NCI-H524 (cell line): ENCODE results near the gene HEPACAM2.

Experiments used
- DNase-seq, 2 experiments: peaks; one replicate each; lab custom pipeline; 2025; lab: John Stamatoyannopoulos, UW

HEPACAM2 gene

DNA sequence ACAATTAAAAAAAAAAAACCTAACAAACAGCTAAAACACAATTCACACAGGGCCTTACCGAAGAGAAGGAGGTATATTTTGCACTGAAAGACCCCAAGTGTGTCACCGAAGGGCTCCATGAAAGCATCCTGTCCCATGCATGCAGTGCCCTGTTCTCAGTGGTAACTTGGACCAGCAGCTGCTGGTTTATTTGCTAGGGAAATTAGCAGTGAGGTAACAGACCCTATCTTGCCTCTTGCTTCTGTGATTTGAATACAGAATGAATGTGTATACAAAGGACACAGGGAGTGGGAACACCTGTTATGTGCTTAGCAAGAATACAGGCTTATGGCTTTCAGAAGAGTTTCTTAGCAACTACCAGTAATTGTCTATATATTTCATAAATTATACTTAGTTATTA is at the start of gene HEPACAM2:
Gene HEPACAM2 (minus strand): TSS at position 160 of the 400 bp plus-strand sequence.
- peak in 1 of 2 experiments; percentile 47 for DNase-seq

DNA sequence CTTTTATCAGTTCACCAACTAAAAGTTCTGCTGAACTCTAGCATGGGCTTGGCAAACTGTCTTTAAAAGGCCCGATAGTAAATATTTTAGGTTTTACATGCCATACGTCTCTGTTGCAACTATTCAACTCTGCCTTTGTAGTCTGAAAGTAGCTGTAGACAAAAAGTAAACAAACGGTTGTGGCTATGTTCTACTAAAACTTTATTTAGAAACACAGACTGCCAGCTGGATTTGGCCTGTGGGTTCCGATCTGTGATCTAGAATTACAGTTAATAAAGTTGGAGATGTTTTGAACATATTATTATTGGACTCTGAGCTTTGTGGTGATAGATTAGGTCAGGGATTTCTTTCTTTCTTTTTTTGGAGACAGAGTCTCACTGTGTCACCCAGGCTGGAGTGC is 39.0 kb upstream of the HEPACAM2 start:
- no peak for DNase-seq

DNA sequence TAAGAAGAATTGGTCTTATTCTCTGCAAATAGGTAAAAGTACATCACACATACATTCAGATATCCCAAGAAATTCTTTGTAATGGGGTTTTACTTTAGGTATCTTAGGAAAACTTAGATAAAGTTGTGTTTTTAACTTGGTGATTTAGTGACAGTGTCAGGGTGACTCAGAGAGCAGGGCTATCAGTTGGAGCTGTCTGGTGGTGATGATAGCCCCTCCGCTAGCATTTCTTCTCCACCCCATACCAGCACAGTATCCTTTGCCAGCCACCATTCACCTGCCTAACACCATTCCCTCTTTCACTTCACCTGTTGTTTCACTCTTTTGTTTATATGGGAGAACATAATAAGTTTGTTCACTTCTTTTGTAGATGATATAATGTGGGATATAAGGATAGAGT is 36.3 kb upstream of the HEPACAM2 start:
- DNase-seq, result no peak

DNA sequence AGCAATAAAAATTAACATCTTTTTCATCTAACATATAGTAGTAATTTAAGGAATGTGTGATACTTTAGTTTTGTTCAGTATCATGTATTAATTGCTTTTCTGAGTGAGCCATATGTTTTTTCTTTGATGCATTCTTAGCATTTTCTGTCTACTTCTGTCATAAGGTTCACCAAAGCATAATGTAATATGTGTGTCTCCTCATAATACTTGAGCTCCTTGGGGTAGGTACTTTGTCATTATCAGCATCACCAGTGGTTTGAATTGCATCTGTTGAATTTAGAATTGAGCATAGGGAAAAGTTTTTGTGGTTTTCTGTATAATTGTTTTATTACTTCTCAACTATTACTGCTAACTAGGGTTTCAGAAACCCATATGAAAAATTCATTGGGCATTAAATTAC is 32.4 kb upstream of the HEPACAM2 start:
- no peak for DNase-seq

DNA sequence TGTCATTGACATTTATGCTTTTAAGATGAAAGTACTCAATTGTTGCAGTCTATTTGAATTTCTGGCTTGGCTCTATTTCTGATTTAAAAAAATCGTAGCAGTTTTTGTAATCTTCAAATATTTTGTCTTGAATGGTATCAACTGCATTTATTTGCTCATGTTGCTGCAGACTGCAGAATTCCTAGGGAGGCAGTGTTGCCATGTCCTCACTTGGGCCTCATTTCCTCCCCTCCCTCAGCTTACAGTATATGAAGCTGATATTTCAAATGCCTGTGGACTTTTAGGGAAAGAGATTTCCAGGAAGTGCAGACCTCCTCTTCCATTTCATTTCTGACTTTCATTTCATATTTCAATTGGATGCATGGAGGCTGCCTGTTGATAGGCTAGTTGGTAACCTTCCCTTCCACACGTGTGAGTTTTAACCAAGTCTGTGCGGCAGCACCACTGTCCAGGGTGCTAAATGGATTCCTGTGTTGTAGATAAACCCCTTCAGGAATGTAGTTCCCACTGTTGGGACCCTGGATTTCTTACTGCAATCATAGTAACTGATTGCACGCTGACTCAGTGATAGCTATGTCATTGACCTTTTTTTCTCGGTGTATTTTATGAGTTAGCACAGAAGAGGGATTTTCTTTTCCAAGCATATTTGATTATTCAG is 23.4 kb upstream of the HEPACAM2 start:
- DNase-seq, result no peak

DNA sequence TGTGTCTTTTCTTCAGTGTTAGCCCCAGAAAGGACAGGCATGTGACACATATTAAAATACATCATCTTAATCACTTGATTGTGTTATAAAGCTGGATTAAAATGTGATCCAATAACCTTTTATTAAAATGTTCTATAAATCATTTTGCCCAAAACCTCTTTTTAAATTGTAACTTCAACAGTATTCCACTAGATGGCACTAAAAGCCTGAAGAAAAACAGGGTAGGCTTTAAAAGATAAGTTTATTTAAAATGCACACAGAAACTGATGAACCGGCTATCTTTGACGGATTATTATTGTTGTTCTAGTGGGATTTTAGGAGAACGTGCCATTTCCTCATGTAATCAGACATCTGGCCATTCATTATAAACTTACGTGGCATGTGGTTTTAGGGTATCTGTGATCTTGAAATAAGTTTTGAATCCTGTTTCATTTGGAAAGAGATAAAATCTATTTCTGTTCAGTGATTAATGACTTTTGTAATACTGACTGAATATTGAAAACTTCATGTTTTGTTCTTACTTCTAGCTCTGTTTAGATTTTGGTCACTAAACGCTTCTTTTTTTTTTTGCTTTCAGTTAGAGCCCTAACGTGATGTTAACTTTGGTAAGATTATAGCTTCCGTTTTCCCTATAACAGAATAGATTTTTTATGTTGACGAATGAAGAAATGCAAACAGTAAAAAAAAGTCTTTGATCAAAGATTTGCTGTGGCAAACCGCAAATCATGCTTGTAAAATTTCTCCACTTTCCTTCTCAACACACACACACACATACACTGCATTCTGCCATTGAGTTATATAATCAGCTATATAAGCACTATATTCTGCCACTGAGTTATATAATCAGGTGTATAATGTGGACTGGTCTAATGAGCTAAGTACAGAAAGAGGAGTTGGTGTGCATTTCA is 19.5 kb upstream of the HEPACAM2 start:
- peak in 1 of 2 experiments; percentile 53 for DNase-seq

DNA sequence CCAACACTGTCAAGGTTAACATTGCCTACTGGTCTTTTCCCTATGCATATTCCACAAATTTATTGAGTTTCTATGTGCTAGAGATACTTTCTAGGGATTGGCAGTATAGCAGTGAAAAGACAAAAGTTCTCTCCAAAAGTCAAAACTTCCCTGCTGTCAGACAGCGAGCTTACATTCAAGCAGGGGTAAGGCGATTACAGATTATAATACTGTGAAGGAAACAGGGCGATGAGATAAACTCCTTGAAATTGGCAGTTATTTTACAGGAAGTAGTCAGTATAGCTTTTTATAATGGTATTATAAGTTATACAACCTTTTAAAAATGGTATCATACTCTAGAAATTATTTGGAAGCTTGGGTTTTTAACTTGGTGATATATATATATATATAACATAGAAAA is 15.8 kb upstream of the HEPACAM2 start:
- DNase-seq, result no peak

DNA sequence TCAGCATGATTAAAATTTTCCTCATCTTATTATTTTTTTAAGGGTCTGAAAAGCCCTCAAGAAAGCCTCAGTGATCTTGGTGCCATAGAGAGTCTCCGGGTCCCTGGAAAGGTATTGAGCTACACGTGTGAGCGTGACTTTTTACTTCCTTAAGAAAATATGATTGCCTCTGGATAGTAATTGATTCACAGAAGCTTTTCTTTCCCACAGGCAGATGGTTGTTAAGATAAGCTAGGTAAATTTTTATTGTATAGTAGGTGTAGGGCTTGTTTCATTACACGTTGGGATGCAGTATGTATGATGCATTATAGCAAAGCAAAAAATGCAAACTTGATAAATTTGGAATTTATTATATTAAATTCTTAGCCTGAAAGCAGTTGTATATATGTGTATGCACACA is 13.6 kb upstream of the HEPACAM2 start:
- no peak for DNase-seq

DNA sequence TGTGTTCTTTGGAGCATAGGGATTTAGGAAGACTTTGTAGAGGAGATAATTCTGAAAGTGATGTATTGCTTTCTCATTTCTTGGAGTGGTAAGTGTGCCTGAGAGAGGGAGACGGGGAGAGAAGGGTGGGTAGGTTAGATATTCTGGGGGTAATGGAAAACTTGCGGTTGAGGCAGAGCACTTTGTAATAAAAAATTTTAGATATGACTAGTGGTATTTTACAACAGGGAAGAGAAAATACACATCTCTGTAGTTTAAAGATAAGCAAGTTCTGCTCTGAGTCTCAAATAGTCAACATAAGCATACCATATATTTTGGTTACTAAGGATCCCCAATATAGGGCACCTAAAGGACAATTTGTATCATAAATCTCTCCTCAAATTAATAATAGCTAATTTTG is 12.5 kb upstream of the HEPACAM2 start:
- DNase-seq, result no peak

DNA sequence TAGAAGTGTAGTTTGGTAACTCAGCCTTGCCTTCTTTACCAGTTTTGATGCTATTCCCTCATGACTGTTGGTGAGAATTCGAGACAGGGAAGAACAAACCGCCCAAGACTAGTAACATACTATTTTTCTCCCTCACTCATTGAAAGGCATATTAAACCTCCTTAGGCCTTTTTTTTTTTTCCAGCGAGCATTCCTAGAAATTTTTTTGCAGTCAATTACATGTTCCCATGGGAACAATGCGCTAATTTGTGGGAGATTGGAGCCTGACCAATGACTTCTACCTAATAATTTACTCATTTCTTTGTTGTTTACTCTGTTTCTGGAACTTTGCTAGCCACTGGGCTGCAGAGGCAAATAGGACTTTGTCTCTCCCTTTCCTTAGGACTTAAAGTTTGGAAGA is 11.9 kb upstream of the HEPACAM2 start:
- no peak for DNase-seq

DNA sequence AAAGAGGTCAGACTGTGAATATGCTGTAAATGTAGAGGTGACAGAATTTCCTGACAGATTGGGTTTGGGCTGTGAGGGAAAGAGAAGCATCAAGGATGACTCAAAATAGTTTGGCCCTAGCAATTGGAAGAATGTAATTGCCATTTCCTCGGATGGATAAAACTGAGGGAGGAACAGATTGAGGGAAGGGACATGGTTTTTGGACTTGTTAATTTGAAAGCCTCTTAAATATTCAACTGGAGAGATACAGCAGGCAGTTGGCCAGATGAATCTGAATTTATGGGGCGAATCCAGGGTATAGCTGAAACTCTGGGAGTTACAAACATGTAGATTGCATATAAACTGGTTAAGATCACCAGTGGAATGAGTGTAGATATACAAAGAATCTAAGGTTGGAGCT is 9.3 kb upstream of the HEPACAM2 start:
- no peak for DNase-seq

DNA sequence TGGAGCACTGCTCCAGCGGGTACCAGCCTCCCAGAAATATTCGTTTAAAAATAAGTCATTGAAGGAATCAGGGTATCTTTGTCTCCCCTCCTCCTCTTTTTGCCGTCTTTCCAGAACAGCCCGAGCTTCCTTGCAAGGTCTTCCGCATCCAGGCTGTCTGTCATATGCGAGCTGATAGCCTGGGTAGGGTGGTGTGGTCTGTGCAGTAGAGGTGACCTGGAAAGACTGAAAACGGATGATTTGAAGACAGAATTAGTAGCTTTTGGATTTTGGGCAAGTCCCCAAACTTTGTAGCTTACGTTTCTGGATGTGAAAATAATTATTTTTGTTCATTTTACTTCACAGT is 6.4 kb upstream of the HEPACAM2 start:
- DNase-seq, result no peak

DNA sequence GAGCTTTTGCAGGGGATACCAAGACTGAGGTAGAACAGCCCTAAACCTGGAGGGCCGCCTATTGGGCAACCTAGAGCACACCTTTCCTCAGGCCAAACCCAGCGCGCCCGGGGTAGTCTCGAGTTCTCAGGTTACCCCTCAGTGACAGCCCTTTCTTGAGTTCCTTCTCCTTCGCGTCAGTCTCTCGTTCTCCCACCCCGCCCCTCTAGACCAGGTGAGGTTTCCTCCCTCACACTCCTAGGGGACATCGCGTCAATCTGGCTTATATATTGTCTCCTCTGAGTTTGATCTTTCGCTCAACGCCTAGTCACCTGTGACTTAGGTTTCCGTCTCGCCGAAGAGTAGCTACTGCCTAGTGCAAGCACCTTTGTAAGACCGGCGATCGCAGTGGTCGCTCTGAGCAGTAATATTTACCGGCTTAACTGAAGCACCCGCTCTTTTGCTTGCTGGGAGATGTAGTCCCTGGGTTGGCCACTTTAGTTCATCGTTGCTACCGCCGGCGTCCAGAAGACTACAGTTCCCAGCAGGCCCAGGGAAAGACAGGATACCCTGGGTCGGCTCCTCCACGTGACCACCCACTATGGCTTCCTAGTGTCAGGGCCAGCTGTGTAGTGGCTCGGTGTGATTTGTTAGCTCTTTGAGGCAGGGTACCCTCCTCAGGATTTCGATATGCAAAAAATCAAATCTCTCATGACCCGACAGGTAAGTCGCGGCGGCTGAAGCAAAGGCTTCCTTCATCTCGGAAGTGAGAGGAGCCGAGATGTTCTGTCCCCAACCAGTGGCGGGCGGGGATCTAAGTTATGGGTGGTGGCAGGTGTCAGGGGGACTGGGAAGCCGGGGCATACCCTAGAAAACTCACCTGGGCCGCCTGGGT is 5.8 kb upstream of the HEPACAM2 start, which contains the start of gene VPS50:
Gene VPS50 (plus strand): TSS at position 568 of the 874 bp plus-strand sequence. CDS start 102 bp downstream, at position 670.
- DNase-seq, result peak; percentile 86 to 97

DNA sequence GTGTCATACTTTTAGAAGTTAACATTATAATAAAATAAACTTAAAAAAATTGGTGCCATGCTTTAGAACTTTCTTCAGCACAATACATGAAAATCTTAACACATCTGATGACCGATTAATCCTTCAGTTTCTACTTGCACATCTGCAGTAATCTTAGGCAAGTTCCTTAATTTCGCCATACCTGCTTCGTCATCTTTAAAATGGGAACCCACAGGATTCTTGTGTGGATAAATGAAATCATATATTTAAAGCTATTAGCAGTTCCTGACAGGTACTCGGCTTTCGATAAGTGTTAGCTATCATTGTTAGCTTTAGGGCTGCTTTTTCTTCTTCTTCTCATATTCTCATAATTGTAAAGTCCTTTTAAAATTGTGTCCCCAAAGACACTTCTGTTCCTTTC is 5.0 kb upstream of the HEPACAM2 start:
- DNase-seq, result no peak

DNA sequence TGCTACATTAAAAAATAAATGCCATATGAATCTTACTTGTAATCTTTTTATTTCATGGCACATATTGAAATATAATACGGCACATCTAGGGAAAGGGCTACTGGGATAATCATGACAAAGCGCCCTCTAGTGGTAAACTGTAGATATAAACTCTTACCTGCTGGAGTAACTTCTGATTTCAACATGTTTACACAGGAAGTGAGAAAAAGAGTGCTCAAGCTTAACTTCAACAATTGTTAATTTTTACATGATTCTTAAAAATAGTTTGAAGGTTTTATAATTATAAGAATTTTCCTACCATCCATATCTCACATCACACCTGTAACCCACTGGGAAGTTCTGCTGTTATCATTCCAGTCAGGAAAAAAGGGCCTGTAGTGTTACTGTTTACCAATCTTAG is 2.0 kb upstream of the HEPACAM2 start:
- DNase-seq, result peak; percentile 8 to 62

DNA sequence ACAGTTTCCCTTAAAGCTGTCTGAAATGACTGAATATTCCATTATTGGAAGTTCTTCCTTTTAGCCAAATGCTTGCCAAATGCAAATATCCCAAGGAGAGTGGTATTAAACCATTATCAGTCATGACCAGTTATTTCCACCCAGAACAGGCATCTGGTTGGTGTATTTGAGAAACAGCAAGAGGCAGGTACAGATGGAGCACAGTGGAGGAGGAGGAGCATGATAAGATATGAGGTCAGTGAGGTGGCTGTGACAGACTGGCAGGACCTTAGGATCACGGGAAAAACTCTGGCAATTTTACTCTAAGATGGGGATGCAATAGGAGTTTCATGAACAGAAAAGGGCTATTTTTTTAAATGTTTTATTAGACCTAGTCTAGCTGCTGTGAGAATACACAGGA is 6.4 kb downstream of the HEPACAM2 start:
- no peak for DNase-seq

DNA sequence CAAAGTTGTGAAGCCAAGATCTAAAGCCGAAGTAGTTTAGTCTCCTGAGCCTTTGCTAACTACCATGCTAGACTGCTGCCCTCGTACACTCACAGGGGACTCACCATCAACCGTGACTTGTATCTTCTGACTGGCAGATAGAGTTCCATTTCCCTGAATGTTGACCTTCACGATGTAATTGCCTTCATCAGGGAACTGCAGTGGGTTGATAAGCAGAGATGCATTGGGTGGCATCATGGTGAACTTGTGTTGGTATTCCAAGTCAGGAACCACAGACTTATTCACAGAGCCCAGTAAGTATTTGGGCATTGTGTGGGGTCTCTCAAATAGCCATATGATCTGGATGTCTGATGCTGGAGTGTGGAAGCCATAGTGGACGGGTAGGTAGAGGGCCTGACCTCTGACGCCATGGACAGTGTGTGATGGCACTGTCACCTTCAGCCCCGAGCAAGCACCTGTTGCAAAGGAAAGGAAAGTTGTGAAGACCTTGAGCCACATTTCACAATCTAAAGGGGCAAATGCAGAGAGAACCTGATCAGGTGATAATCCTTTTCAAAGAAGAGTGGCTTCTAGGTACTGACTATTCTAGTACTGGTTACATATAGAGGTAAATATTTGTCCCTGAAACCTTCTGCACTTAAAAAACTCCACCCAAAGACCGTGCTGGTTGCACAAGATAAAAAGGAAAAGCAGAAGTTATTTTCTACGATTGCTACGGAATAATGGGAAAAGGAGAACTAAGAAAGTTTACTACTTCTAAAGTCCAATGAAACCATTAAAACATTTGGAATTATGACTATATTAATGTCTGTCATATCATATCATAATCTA is 7.1 kb downstream of the HEPACAM2 start:
- no peak for DNase-seq

DNA sequence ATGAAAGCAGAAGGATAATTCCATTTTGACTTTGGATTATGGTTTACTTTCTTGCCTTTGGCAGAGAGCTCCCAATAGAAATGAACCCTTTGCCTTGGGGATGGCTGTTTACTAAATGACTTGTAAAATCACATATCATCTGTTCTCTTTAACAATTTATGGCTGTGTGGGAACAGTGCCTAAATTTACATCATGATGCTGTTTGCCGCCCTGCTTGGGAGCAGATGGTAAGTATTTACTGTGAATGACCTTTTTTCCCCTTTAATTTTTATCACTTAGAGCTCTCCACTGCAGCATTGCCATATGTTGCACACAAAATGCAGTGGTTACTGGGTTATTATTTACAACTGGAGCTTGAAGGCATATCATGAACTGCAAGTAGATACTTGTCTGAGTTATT is 13.4 kb downstream of the HEPACAM2 start:
- DNase-seq, result peak; percentile 81 to 92

DNA sequence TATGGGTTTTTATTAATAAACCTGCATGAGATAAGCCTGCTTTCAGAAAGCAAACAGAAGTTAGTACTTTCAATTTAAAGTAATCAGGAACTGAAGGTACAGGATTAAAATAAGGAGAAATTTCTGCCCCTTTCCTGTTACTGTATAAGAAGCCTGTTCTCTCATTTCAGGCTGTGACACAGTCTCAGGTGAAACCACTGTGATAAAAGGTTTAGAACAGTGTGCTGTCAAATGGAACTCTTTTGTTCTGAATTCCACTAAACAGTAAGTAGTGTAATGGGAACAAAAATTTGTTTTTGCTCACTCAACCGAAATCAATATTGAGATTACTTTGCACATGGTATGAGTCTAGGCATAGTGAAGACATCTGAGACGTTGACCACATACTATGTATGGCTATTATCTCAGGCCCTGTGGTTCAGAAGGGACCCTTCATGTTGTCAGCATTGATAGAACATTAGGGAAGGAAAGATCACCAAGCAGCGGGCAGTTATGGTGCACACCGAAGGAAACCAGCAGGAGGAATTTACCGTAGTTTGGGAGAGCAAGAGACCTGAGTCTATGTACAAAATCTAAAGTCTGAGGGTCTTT is 14.9 kb downstream of the HEPACAM2 start:
- DNase-seq, result peak in 1 of 2 experiments; percentile 34

DNA sequence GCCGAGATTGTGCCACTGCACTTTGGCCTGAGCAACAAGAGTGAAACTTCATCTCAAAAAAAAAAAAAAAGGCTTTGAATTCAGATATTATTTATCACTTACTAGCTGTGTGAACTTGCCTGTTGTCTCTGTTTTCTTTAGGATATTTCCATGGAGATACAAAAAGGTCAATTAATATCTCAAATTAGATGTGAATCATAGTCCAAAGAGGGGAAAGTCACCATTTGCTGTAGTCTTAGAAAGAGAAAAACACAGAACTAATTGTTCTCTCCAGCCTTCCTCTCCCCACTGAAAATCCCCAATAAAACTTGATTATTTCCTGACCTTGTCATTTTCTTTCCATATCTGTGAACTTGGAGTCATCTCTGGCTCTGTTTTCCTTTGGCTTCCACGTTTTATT is 21.2 kb downstream of the HEPACAM2 start:
- no peak for DNase-seq

DNA sequence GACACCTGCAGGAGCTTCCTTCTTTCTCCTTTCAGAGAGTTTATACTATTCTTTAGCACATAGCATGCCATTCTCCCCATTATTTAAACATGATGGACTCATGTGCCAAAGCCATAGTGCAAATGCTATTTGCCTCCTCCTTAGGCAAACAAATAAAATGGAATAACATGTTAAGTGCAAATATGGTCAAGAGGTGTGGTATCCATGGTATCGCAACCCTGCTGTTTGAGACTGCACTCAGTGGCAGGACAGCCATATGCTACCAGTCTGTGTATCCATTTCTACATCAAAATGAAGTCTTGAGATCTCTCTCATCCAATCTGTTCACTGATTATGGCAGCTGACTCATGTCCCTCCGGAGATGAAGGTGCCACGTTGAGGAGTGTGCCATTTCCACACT is 22.8 kb downstream of the HEPACAM2 start:
- DNase-seq, result peak; percentile 74 to 89
